Natural killer cell (primary cell): Measurements from ENCODE around the gene MRPL36. TPM values are rescaled to one million over a fixed set of nuclear protein-coding genes. Genes with fewer than 3 reads are reported as not detected.

Experiments
- ATAC-seq, 3 donors: fragments of 150-1000 bp in 2 of 3; fragments of 200-7000 bp in 1 of 3; cut with Tn5 transposase; 1 replicate in 1 of 3; 2 replicates in 2 of 3; pipeline ENCODE4 v1.10.0; 2021; ENCODE audit warnings: mild to moderate bottlenecking in 2 of 3, moderate library complexity in 2 of 3
- DNase-seq, 2 donors: peaks; one replicate each; pipeline versions ENCODE4 v3.0.0 to v3.0.0-alpha.2; 2013 to 2021; ENCODE audit warnings: mixed read lengths in 1 of 2
- H3K27ac ChIP-seq: one replicate; pipeline ENCODE4 v1.5.1; 2013; ENCODE audit warnings: mild to moderate bottlenecking, low read length
- H3K27me3 ChIP-seq: one replicate; pipeline ENCODE4 v1.6.1; 2013; ENCODE audit warnings: low read length; ENCODE audit not compliant: control insufficient read depth, insufficient read depth
- H3K36me3 ChIP-seq: one replicate; pipeline ENCODE4 v1.6.1; 2013; ENCODE audit warnings: low read length; ENCODE audit not compliant: control insufficient read depth, insufficient read depth
- H3K4me1 ChIP-seq: one replicate; pipeline ENCODE4 v1.6.1; 2013; ENCODE audit warnings: low read length; ENCODE audit not compliant: control insufficient read depth, insufficient read depth
- H3K4me3 ChIP-seq: one replicate; pipeline ENCODE4 v1.5.1; 2013; ENCODE audit warnings: low read length
- H3K9me3 ChIP-seq: one replicate; pipeline ENCODE4 v1.6.1; 2013; ENCODE audit warnings: low read length; ENCODE audit not compliant: control insufficient read depth, insufficient read depth
- H3K27ac Mint-ChIP-seq, 2 donors: one replicate each; pipeline ENCODE4 v1.8.0; 2022; ENCODE audit warnings: mild to moderate bottlenecking in 2 of 2, mixed read lengths in 2 of 2, moderate library complexity in 1 of 2
- H3K27me3 Mint-ChIP-seq, 2 donors: one replicate each; pipeline ENCODE4 v1.8.0; 2022; ENCODE audit warnings: low read depth in 2 of 2, mixed read lengths in 2 of 2
- H3K36me3 Mint-ChIP-seq: one replicate; pipeline ENCODE4 v1.8.0; 2022; ENCODE audit warnings: mixed read lengths
- H3K4me1 Mint-ChIP-seq, 2 donors: one replicate each; pipeline ENCODE4 v1.8.0; 2022; ENCODE audit warnings: mixed read lengths in 2 of 2
- H3K4me3 Mint-ChIP-seq: one replicate; pipeline ENCODE4 v1.8.0; 2022; ENCODE audit warnings: mild to moderate bottlenecking, moderate library complexity, mixed read lengths
- H3K9me3 Mint-ChIP-seq, 2 donors: one replicate each; pipeline ENCODE4 v1.8.0; 2022; ENCODE audit warnings: mixed read lengths in 2 of 2
- CTCF ChIP-seq: fragments of 200-600 bp; IDR thresholded peaks from one replicate; pipeline ENCODE4 v1.8.0; 2022; ENCODE audit warnings: antibody characterized with exemption
- WGBS: methylation state at CpG from one replicate; pipeline ENCODE4 v1.1.7; 2013; ENCODE audit warnings: missing lambda C conversion rate; ENCODE audit not compliant: insufficient coverage; 5-methylcytosine and 5-hydroxymethylcytosine counted together
- intact Hi-C: fragments of 100-400 bp; cut with micrococcal nuclease; formaldehyde crosslinking; loops from one replicate; pipeline ENCODE4 v1.14.2; 2022
- total RNA-seq, 4 donors: library from RNA; stranded (reverse); fragments of 120-200 nt in 1 of 4; gene quantifications; one replicate each; pipeline versions ENCODE4 v1.2.3 to v1.2.4, GENCODE V29; 2013 to 2022

Gene MRPL36
- total RNA-seq, 3 donors from 2014 or later (not counting 1 experiment from before 2014, with no cell fraction given): 14.1 to 21.2 (median 17.1) TPM

- Histone ChIP-seq H3K9me3 (no peaks in the 10 kb centered on the region), H3K27me3 (no peaks in the 10 kb centered on the region), H3K36me3 (no peaks in the 10 kb centered on the region), H3K4me3 (no peak overlapping the region), H3K4me1 (no peaks in the 10 kb centered on the region), H3K27ac (no peak overlapping the region)
- Mint-ChIP-seq H3K4me3 (no peak overlapping the region), H3K27ac (no peak overlapping the region), H3K9me3 (no peaks in the 10 kb centered on the region), H3K27me3 (peaks cover under 1 to 7% of the 10 kb centered on the region in 2 donors), H3K36me3 (no peaks in the 10 kb centered on the region), H3K4me1 (no peaks in the 10 kb centered on the region)
- intact Hi-C loops: no loop called here
- ATAC-seq (no peak), DNase-seq (no peak)
- TF ChIP-seq CTCF: no peak
- WGBS: 89% methylated on average over 32 of the region's 32 CpGs
Observed at GRCh38 chr5:1779021-1779680, 20.5 kb downstream of the MRPL36 start.

GRCh38 chr5:1778138-1779020, 21.3 kb downstream of the MRPL36 start:
- H3K36me3 Mint-ChIP-seq: no peaks in the 10 kb centered on the region
- H3K27ac Mint-ChIP-seq: no peak overlapping the region
- no peaks in the 10 kb centered on the region for H3K4me1 ChIP-seq
- no peak for ATAC-seq
- H3K9me3 Mint-ChIP-seq: no peaks in the 10 kb centered on the region
- H3K36me3 ChIP-seq: no peaks in the 10 kb centered on the region
- no peak for TF ChIP-seq CTCF
- H3K4me1 Mint-ChIP-seq: no peaks in the 10 kb centered on the region
- no peak overlapping the region for H3K4me3 Mint-ChIP-seq
- no peaks in the 10 kb centered on the region for H3K27me3 ChIP-seq
- H3K27me3 Mint-ChIP-seq: peaks cover 0 to 6% of the 10 kb centered on the region in 2 donors
- 69% methylated on average over 17 of the region's 19 CpGs for WGBS
- intact Hi-C loops: no loop called here
- DNase-seq: no peak
- H3K9me3 ChIP-seq: no peaks in the 10 kb centered on the region
- no peak overlapping the region for H3K4me3 ChIP-seq
- H3K27ac ChIP-seq: no peak overlapping the region

GRCh38 chr5:1777281-1778137, 22.1 kb downstream of the MRPL36 start:
- WGBS: 88% methylated on average over 31 of the region's 31 CpGs
- TF ChIP-seq CTCF: no peak
- Histone ChIP-seq H3K36me3 (no peaks in the 10 kb centered on the region), H3K27ac (no peak overlapping the region), H3K27me3 (no peaks in the 10 kb centered on the region), H3K9me3 (no peaks in the 10 kb centered on the region), H3K4me1 (no peaks in the 10 kb centered on the region), H3K4me3 (no peak overlapping the region)
- Mint-ChIP-seq H3K36me3 (no peaks in the 10 kb centered on the region), H3K4me1 (no peaks in the 10 kb centered on the region), H3K4me3 (no peak overlapping the region), H3K27me3 (peaks cover 4 to 6% of the 10 kb centered on the region in 2 donors), H3K27ac (no peak overlapping the region), H3K9me3 (no peaks in the 10 kb centered on the region)
- ATAC-seq (no peak), DNase-seq (no peak)
- intact Hi-C loops: no loop called here
